HG03196 (cell line): ENCODE results near the gene TACC2.
"Not testable (repeated sequence)": the region's sequence is repeated elsewhere in the genome, so short reads cannot be mapped to it uniquely, and the experiment has no call there.

ENCODE experiments used
- ATAC-seq: cut with Tn5 transposase; IDR thresholded peaks from one replicate; pipeline ENCODE4 v1.9.1; 2021; ENCODE audit not compliant: unreplicated experiment

The TACC2 gene

DNA sequence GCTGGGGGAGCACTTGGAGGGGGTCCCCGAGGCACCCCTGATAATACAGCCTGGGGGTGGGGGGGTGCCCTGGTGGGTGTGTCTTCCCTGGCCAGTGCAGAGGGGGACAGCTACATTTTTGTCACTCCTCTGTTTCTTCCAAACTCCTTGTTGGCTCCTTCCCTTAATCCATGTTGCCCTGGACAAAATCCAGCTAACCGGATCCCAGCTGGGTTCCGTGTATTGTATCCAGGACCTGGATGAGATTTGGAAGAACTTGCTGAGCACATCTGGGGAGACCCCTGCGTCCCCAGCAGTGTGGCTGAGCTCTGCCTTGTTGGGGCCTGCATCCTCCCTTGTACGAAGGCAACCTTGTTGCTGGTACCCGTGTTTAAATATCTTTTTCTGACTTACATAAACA is 195.3 kb downstream of the TACC2 start:
- no peak for ATAC-seq

GRCh38 chr10:122185643-122186042 is 196.7 kb downstream of the TACC2 start:
- ATAC-seq = no peak

DNA sequence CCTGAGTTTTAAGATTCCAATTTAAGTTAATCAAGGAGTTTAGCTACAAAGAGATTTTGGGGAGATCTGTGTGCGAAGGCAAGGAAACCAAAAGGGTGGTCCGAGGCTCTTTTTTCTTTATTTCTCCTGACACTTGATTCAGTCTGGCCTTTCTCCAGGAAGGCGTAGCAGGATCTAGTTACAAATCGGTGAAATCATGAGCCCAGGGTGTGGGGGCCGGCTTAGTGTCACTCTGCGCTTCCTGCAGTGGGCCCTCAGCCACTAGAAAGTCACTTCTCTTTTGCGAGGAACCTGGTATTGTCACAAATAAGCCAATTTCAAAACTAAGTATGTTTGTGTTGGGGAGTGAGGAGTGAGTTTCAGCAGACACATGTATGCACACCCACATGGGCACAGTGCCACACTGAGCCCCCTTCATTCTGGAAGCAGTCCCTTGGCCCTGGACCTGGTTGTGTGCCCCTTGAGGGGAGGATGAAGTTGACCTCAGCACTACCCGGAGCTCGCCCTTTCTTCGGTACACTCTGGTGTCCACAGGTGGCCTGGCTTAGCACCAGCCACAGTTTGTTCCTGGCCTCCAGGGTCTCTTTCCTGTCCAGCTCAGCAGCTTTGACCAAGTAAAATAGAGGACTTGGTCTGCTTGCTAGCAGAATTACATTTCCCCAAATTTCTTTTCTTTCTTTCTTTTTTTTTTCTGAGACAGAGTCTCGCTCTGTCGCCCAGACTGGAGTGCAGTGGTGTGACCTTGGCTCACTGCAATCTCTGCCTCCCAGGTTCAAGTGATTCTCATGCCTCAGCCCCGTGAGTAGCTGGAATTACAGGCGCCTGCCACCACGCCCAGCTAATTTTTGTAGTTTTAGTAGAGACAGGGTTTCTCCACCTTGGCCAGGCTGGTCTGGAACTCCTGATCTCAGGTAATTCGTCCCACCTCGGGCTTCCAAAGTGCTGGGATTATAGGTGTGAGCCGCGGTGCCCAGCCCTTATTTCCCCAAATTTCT is 198.2 kb downstream of the TACC2 start:
- no peak for ATAC-seq

DNA sequence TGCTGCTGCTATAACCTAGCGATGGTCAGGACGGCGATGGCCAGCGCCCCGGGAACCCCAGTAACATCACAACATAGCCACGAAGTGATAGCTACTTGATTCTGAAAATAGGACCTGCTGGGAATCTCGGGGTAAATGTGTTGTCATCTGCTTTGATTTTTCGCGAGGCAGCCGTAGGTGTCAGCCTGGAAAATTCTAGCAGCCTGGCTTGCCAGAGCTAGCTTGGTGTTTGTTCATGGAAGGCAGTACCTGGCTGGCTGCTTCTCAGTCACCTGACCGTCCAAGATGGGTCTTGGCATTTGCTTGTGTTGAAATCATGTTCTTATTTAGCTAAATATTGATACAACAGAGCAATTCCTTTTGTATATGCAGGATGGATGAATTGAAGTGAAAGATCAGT is 199.7 kb downstream of the TACC2 start:
- ATAC-seq = no peak

DNA sequence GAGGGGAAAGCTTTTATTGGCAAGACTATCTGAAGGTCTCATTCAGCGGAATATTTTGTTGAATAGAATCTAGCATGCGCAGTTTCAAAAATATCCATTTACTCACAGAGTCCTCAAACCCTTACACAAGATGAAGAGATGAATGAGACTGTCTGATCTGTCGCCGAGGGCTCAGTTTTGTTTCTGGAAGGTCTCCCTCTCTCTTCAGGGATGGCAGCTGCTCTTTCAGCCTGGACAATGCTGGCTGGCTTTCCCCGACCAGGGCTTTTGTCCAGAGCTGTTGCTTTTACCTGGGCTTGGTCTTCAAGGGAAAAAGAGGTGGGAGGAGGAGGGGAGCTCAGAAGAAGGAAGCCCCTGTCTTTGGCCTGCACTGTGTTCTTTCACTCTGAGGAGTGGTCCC is 200.2 kb downstream of the TACC2 start:
- ATAC-seq = no peak

DNA sequence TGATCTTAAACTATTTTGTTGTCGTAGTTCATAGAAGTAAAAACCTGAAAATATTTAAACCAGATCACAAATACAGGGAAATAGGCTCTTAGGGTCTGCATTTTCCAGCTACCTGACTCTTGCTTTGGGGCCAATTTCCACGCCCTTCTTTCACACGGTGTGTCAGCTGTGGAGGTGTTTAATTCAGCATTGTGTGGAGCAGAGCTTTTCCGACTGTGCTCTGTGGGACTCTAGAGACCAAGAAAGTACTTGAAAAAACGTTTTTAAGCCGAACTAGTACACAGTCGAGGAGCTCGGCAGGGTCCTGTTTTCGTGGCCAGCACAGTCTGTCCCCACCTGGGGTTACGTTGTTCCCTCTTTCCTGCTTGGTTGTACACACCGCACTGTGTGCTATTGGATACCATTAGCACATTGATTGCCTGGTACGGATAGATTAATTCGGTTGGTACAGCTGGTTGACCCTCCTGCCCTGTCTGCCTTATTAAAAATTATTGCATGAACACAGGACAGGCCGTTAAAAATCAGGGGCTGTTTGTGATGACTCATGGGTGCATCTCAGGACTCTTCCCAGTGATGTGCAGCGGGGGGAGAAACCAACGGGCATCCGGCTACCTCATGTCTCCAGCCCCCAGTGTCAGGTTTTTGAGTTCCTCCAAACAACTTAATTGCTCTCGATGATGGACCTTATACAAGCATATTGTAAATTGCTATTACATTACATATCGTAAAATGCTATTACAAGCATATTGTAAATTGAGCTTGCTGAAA is 201.4 kb downstream of the TACC2 start:
- ATAC-seq = no peak

- ATAC-seq = no peak
Observed at GRCh38 chr10:122191936-122192541, 203.1 kb downstream of the TACC2 start.

- ATAC-seq = no peak
Observed at GRCh38 chr10:122194251-122194650, 205.3 kb downstream of the TACC2 start.

DNA sequence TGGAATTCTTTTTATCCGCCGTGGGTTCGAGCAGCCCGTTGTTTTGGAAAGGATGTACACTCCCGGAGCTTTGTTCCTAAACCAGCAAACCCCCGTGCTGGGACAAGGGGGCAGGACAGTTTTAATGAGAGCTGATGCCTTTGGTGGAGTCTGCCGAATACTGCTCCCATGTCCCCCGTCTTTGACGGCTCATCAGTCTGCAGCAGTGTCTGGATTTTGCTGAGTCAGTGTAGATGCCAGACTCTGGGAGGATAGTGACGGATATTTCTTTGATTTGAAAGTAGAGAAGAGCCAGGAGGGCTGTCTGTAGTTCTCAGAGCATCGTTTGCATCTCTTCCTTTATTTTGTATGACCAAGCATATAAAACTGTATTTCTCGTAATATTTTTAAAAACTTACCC is 207.3 kb downstream of the TACC2 start:
- no peak for ATAC-seq

- no peak for ATAC-seq
Observed at GRCh38 chr10:122197611-122198222, 208.8 kb downstream of the TACC2 start.

GRCh38 chr10:122198631-122199030 is 209.7 kb downstream of the TACC2 start:
- ATAC-seq = no peak

- ATAC-seq = no peak
Observed at GRCh38 chr10:122199070-122199469, 210.1 kb downstream of the TACC2 start.

DNA sequence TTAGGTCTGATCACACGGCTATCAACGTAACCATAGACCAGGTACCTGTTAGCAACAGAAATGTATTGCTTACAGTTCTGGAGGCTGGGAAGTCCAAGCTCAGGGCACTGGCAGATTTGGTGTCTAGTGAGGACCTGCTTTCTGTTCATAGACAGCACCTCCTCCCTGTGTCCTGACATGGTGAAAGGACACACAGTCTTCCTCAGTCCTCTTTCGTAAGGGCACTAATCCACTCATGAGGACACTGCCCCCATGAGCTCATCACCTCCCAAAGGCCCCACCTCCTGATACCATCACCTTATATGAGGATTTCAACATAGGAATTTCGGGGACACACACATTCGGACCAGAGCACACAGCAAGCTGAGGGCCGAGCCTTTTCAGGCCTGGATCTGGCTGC is 210.7 kb downstream of the TACC2 start:
- ATAC-seq = no peak

- ATAC-seq = no peak
Observed at GRCh38 chr10:122201401-122201800, 212.4 kb downstream of the TACC2 start.

- not testable (repeated sequence) for ATAC-seq
Observed at GRCh38 chr10:122203180-122203579, 214.2 kb downstream of the TACC2 start.

GRCh38 chr10:122204691-122205489 is 215.9 kb downstream of the TACC2 start:
- ATAC-seq = no peak

- no peak for ATAC-seq
Observed at GRCh38 chr10:122206471-122207065, 217.6 kb downstream of the TACC2 start.

DNA sequence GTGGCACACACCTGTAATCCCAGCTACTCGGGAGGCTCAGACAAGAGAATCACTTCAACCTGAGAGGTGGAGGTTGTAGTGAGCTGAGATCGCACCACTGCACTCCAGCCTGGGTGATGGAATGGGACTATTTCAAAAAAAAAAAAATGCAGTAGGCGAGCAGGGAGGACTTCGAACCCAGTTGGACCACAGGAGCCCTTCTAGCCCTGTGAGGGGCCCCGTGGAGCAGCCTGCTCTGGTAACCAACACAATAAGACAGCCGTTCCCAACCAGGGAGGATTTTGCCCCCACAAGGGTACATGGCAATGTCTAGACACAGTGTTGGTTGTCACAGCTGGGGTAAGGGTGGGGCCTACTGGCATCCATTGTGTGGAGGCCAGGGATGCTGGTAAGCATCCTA is 218.2 kb downstream of the TACC2 start:
- ATAC-seq = no peak

- no peak for ATAC-seq
Observed at GRCh38 chr10:122207596-122207995, 218.6 kb downstream of the TACC2 start.
